Neuronal stem cell (in vitro differentiated cells): Measurements from ENCODE around the gene FSD1.
"Not testable (repeated sequence)": the region's sequence is repeated elsewhere in the genome, so short reads cannot be mapped to it uniquely, and the experiment has no call there.

Source experiments
- DNase-seq: peaks from one replicate; pipeline ENCODE4 v3.0.0-alpha.2; 2013; ENCODE audit warnings: low spot score
- H2AFZ ChIP-seq: one replicate; pipeline ENCODE4 v1.6.1; 2013; ENCODE audit warnings: mild to moderate bottlenecking, low read length, inconsistent platforms
- H2AK5ac ChIP-seq: 2 replicates; pipeline ENCODE4 v1.6.1; 2013; ENCODE audit warnings: low read depth, mild to moderate bottlenecking, inconsistent platforms, low read length, moderate library complexity, mixed read lengths
- H2BK120ac ChIP-seq: 2 replicates; pipeline ENCODE4 v1.6.1; 2013; ENCODE audit warnings: low read depth, mild to moderate bottlenecking, inconsistent platforms, low read length, moderate library complexity, mixed read lengths
- H2BK12ac ChIP-seq: one replicate; pipeline ENCODE4 v1.6.1; 2013; ENCODE audit warnings: low read length, inconsistent platforms
- H2BK15ac ChIP-seq: 2 replicates; pipeline ENCODE4 v1.6.1; 2013; ENCODE audit warnings: mild to moderate bottlenecking, low read length, inconsistent platforms, mixed read lengths
- H2BK5ac ChIP-seq: one replicate; pipeline ENCODE4 v1.6.1; 2013; ENCODE audit warnings: inconsistent platforms, mild to moderate bottlenecking, low read length, moderate library complexity
- H3K14ac ChIP-seq: one replicate; pipeline ENCODE4 v1.6.1; 2013; ENCODE audit warnings: low read length, inconsistent platforms
- H3K18ac ChIP-seq: 2 replicates; pipeline ENCODE4 v1.6.1; 2013; ENCODE audit warnings: low read length, inconsistent platforms
- H3K23ac ChIP-seq: 2 replicates; pipeline ENCODE4 v1.6.1; 2013; ENCODE audit warnings: low read depth, mild to moderate bottlenecking, mixed read lengths, low read length, inconsistent platforms; ENCODE audit not compliant: poor library complexity
- H3K27ac ChIP-seq: replicated peaks from 3 replicates; pipeline ENCODE4 v1.5.1; 2013; ENCODE audit warnings: low read length, inconsistent platforms
- H3K27me3 ChIP-seq, 3 experiments: 2 replicates each; pipeline ENCODE4 v1.6.1; 2013; ENCODE audit warnings: low read length in 3 of 3, mild to moderate bottlenecking in 2 of 3, inconsistent platforms in 1 of 3, low read depth in 1 of 3, mixed read lengths in 1 of 3, moderate library complexity in 1 of 3; ENCODE audit not compliant: control insufficient read depth in 3 of 3, insufficient read depth in 3 of 3
- H3K36me3 ChIP-seq, 2 donors: replicated peaks in 1 of 2; 2 replicates each; pipeline ENCODE4 v1.6.1; 2013; ENCODE audit warnings: low read length in 2 of 2; ENCODE audit not compliant: control insufficient read depth in 2 of 2, insufficient read depth in 2 of 2
- H3K4ac ChIP-seq: 2 replicates; pipeline ENCODE4 v1.6.1; 2013; ENCODE audit warnings: inconsistent platforms, mild to moderate bottlenecking, low read length, moderate library complexity
- H3K4me1 ChIP-seq, 2 donors: 1 replicate in 1 of 2; 2 replicates in 1 of 2; pipeline ENCODE4 v1.6.1; 2013; ENCODE audit warnings: low read length in 2 of 2, low read depth in 1 of 2; ENCODE audit not compliant: control insufficient read depth in 2 of 2, insufficient read depth in 1 of 2
- H3K4me2 ChIP-seq: one replicate; pipeline ENCODE4 v1.6.1; 2013; ENCODE audit warnings: mild to moderate bottlenecking, low read length, inconsistent platforms; ENCODE audit not compliant: insufficient read depth, poor library complexity, severe bottlenecking
- H3K4me3 ChIP-seq, 2 donors: 2 replicates each; pipeline ENCODE4 v1.5.1; 2013; ENCODE audit warnings: low read length in 2 of 2, mild to moderate bottlenecking in 2 of 2, inconsistent platforms in 1 of 2, moderate library complexity in 1 of 2
- H3K79me1 ChIP-seq: one replicate; pipeline ENCODE4 v1.6.1; 2013; ENCODE audit warnings: low read depth, mild to moderate bottlenecking, inconsistent platforms, low read length, moderate library complexity
- H3K9ac ChIP-seq: one replicate; pipeline ENCODE4 v1.6.1; 2013; ENCODE audit warnings: mild to moderate bottlenecking, low read depth, low read length, inconsistent platforms; ENCODE audit not compliant: poor library complexity
- H3K9me3 ChIP-seq, 2 donors: replicated peaks in 1 of 2; 2 replicates each; pipeline versions ENCODE3 to v1.6.1; 2013; ENCODE audit warnings: low read length in 2 of 2, mild to moderate bottlenecking in 2 of 2, inconsistent platforms in 1 of 2, low read depth in 1 of 2, mixed read lengths in 1 of 2, moderate library complexity in 1 of 2; ENCODE audit not compliant: control insufficient read depth in 2 of 2, insufficient read depth in 1 of 2
- H4K8ac ChIP-seq: one replicate; pipeline ENCODE4 v1.6.1; 2013; ENCODE audit warnings: low read depth, mild to moderate bottlenecking, inconsistent platforms, low read length, moderate library complexity
- H4K91ac ChIP-seq: one replicate; pipeline ENCODE4 v1.6.1; 2013; ENCODE audit warnings: low read length, low read depth, mild to moderate bottlenecking, inconsistent platforms; ENCODE audit not compliant: poor library complexity
- WGBS, 2 donors: extraction: QIAGEN DNeasy Blood & Tissue Kit; methylation state at CpG; one replicate each; pipeline ENCODE4 v1.1.7; 2013; ENCODE audit warnings: missing lambda C conversion rate in 2 of 2, mixed read lengths in 1 of 2; ENCODE audit not compliant: insufficient read length in 2 of 2, insufficient replicate concordance in 1 of 2; ENCODE audit errors: extremely low coverage in 2 of 2; 5-methylcytosine and 5-hydroxymethylcytosine counted together

The FSD1 gene

GRCh38 chr19:4267901-4268815 lies 36.2 kb upstream of the FSD1 start:
- Histone ChIP-seq H2BK120ac (no peak overlapping the region), H3K14ac (no peak overlapping the region), H3K4me2 (no peak overlapping the region), H2BK15ac (no peak overlapping the region), H3K9ac (no peak overlapping the region), H4K8ac (no peak overlapping the region), H3K4me1 (no peaks in the 10 kb centered on the region), H3K9me3 (no peaks in the 10 kb centered on the region), H3K27me3 (no peaks in the 10 kb centered on the region), H3K79me1 (peaks cover 3% of the 10 kb centered on the region), H3K36me3 (peaks cover 15 to 34% of the 10 kb centered on the region in 2 donors), H3K18ac (no peak overlapping the region), H3K4me3 (no peak overlapping the region), H3K27ac (no peak overlapping the region), H2BK12ac (no peak overlapping the region), H4K91ac (no peak overlapping the region), H2AFZ (no peak overlapping the region), H2BK5ac (no peak overlapping the region), H2AK5ac (no peak overlapping the region), H3K23ac (peak overlapping the region; percentile 85), H3K4ac (no peak overlapping the region)
- no peak for DNase-seq
- no CpG with 5 or more reads among the region's 30 CpGs for WGBS, 2 donors

GRCh38 chr19:4268816-4269430 lies 35.5 kb upstream of the FSD1 start:
- H3K4me1 ChIP-seq = no peaks in the 10 kb centered on the region
- H3K4ac ChIP-seq = no peak overlapping the region
- no peaks in the 10 kb centered on the region for H3K9me3 ChIP-seq
- peaks cover 14 to 29% of the 10 kb centered on the region in 2 donors for H3K36me3 ChIP-seq
- whole genome bisulfite sequencing, 2 donors = no CpG with 5 or more reads among the region's 13 CpGs
- peaks cover 2% of the 10 kb centered on the region for H3K79me1 ChIP-seq
- no peak overlapping the region for H3K9ac ChIP-seq
- no peak overlapping the region for H3K4me2 ChIP-seq
- H3K23ac ChIP-seq = no peak overlapping the region
- no peak overlapping the region for H2BK12ac ChIP-seq
- no peak overlapping the region for H4K8ac ChIP-seq
- H3K4me3 ChIP-seq = no peak overlapping the region
- no peak overlapping the region for H2BK120ac ChIP-seq
- H3K27ac ChIP-seq = no peak overlapping the region
- H2BK5ac ChIP-seq = no peak overlapping the region
- H3K14ac ChIP-seq = no peak overlapping the region
- no peak for DNase-seq
- H4K91ac ChIP-seq = no peak overlapping the region
- H3K18ac ChIP-seq = no peak overlapping the region
- no peaks in the 10 kb centered on the region for H3K27me3 ChIP-seq
- no peak overlapping the region for H2AK5ac ChIP-seq
- no peak overlapping the region for H2BK15ac ChIP-seq
- H2AFZ ChIP-seq = no peak overlapping the region

GRCh38 chr19:4272894-4273293 lies 31.5 kb upstream of the FSD1 start:
- DNase-seq = no peak
- no peak overlapping the region for H2AK5ac ChIP-seq
- H4K8ac ChIP-seq = no peak overlapping the region
- no CpG with 5 or more reads among the region's 10 CpGs for WGBS, 2 donors
- no peak overlapping the region for H4K91ac ChIP-seq
- peaks cover 11 to 15% of the 10 kb centered on the region in 2 donors for H3K36me3 ChIP-seq
- H2BK15ac ChIP-seq = no peak overlapping the region
- no peak overlapping the region for H3K9ac ChIP-seq
- peaks cover 2% of the 10 kb centered on the region for H3K79me1 ChIP-seq
- no peak overlapping the region for H2BK120ac ChIP-seq
- no peak overlapping the region for H3K18ac ChIP-seq
- no peak overlapping the region for H3K14ac ChIP-seq
- H3K4me1 ChIP-seq = peaks cover 0 to 7% of the 10 kb centered on the region in 2 donors
- no peak overlapping the region for H2BK12ac ChIP-seq
- H2AFZ ChIP-seq = no peak overlapping the region
- no peak overlapping the region for H3K4ac ChIP-seq
- peak overlapping the region; percentile 80 for H3K23ac ChIP-seq
- no peaks in the 10 kb centered on the region for H3K9me3 ChIP-seq
- H3K27ac ChIP-seq = no peak overlapping the region
- peaks cover 0 to 6% (median 0%) of the 10 kb centered on the region in 3 experiments for H3K27me3 ChIP-seq
- H3K4me2 ChIP-seq = no peak overlapping the region
- peak overlapping the region; percentile 60 for H2BK5ac ChIP-seq
- H3K4me3 ChIP-seq = no peak overlapping the region

- not testable (repeated sequence) for H4K91ac ChIP-seq, H3K9ac ChIP-seq, H2BK5ac ChIP-seq, H3K27ac ChIP-seq, H3K4me2 ChIP-seq, H2BK12ac ChIP-seq, H3K4ac ChIP-seq, DNase-seq, H2BK120ac ChIP-seq, H4K8ac ChIP-seq, H3K18ac ChIP-seq, H3K23ac ChIP-seq, H3K36me3 ChIP-seq, H3K14ac ChIP-seq, H3K4me3 ChIP-seq, H2BK15ac ChIP-seq, H2AFZ ChIP-seq, H2AK5ac ChIP-seq, H3K79me1 ChIP-seq, H3K9me3 ChIP-seq
- no CpG with 5 or more reads among the region's 6 CpGs for WGBS, 2 donors
- H3K27me3 ChIP-seq = peaks cover 0 to 16% (median under 1%) of the 10 kb centered on the region in 3 experiments
- peaks cover 3 to 11% of the 10 kb centered on the region in 2 donors for H3K4me1 ChIP-seq
These were observed 30.1 kb upstream of the FSD1 start for GRCh38 chr19:4274321-4274686.
